Uterus (tissue), 2 donors: Measurements from ENCODE around the gene SAMD10.

Source experiments
- POLR2A ChIP-seq, 2 donors: fragments of 450-650 bp; IDR thresholded peaks; one replicate each; pipeline ENCODE4 v1.6.1; 2016; ENCODE audit warnings: antibody characterized with exemption in 2 of 2, mild to moderate bottlenecking in 1 of 2, moderate library complexity in 1 of 2
- TF ChIP-seq, protein P1 (sequence below), 4 experiments: fragments of 200-600 bp in 2 of 4; fragments of 450-650 bp in 2 of 4; sonication (generic) in 2 of 4; IDR thresholded peaks; one replicate each; pipeline ENCODE4 v1.5.1; 2016 to 2019; ENCODE audit warnings: antibody characterized with exemption in 4 of 4, mild to moderate bottlenecking in 2 of 4, moderate library complexity in 1 of 4

GRCh38 chr20:63964412-63964811, 15.0 kb downstream of the SAMD10 start:
- TF ChIP-seq, protein P1, sequence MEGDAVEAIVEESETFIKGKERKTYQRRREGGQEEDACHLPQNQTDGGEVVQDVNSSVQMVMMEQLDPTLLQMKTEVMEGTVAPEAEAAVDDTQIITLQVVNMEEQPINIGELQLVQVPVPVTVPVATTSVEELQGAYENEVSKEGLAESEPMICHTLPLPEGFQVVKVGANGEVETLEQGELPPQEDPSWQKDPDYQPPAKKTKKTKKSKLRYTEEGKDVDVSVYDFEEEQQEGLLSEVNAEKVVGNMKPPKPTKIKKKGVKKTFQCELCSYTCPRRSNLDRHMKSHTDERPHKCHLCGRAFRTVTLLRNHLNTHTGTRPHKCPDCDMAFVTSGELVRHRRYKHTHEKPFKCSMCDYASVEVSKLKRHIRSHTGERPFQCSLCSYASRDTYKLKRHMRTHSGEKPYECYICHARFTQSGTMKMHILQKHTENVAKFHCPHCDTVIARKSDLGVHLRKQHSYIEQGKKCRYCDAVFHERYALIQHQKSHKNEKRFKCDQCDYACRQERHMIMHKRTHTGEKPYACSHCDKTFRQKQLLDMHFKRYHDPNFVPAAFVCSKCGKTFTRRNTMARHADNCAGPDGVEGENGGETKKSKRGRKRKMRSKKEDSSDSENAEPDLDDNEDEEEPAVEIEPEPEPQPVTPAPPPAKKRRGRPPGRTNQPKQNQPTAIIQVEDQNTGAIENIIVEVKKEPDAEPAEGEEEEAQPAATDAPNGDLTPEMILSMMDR (IDR thresholded peaks at IDR 0.05), result no peak
- TF ChIP-seq POLR2A (IDR thresholded peaks at IDR 0.05), result no peak
